HL-60 (cell line): Measurements from ENCODE around the gene HOXC12.

Experiments
- GABPA ChIP-seq: IDR thresholded peaks from 2 replicates; pipeline ENCODE4 v1.6.1; 2012; ENCODE audit warnings: low read depth
- POLR2AphosphoS5 ChIP-seq: IDR thresholded peaks from 2 replicates; pipeline ENCODE4 v1.6.1; 2012; ENCODE audit warnings: low read depth
- TF ChIP-seq, protein P1 (sequence below): IDR thresholded peaks from one replicate; pipeline ENCODE4 v1.5.1; 2011; ENCODE audit warnings: low read length, control low read depth, inconsistent platforms; ENCODE audit not compliant: insufficient read depth
- TF ChIP-seq, protein P2 (sequence below): IDR thresholded peaks from 2 replicates; pipeline ENCODE4 v1.6.1; 2012; ENCODE audit warnings: low read depth; ENCODE audit not compliant: insufficient replicate concordance

DNA sequence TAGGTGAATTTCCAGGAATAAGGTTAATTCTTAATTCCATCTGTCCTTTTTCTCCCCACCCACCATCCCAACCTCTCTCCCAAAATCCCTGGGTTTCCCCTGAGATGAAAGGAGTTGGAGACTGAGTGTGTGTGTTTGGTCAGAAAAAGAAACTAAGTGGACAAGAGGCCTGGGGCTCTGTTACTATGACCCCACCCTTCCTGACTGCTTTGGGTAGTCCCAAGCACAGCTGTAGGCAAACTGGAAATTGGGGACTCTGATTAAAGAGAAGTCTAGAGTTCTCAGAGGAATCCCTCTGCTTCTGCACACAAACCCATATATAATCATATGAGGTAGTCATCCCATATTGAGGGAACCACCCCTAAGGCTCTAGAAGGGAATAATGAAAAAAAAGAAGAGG lies 7.0 kb upstream of the HOXC12 start:
- TF ChIP-seq, protein P1, sequence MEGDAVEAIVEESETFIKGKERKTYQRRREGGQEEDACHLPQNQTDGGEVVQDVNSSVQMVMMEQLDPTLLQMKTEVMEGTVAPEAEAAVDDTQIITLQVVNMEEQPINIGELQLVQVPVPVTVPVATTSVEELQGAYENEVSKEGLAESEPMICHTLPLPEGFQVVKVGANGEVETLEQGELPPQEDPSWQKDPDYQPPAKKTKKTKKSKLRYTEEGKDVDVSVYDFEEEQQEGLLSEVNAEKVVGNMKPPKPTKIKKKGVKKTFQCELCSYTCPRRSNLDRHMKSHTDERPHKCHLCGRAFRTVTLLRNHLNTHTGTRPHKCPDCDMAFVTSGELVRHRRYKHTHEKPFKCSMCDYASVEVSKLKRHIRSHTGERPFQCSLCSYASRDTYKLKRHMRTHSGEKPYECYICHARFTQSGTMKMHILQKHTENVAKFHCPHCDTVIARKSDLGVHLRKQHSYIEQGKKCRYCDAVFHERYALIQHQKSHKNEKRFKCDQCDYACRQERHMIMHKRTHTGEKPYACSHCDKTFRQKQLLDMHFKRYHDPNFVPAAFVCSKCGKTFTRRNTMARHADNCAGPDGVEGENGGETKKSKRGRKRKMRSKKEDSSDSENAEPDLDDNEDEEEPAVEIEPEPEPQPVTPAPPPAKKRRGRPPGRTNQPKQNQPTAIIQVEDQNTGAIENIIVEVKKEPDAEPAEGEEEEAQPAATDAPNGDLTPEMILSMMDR: no peak
- TF ChIP-seq POLR2AphosphoS5: no peak
- TF ChIP-seq, protein P2, sequence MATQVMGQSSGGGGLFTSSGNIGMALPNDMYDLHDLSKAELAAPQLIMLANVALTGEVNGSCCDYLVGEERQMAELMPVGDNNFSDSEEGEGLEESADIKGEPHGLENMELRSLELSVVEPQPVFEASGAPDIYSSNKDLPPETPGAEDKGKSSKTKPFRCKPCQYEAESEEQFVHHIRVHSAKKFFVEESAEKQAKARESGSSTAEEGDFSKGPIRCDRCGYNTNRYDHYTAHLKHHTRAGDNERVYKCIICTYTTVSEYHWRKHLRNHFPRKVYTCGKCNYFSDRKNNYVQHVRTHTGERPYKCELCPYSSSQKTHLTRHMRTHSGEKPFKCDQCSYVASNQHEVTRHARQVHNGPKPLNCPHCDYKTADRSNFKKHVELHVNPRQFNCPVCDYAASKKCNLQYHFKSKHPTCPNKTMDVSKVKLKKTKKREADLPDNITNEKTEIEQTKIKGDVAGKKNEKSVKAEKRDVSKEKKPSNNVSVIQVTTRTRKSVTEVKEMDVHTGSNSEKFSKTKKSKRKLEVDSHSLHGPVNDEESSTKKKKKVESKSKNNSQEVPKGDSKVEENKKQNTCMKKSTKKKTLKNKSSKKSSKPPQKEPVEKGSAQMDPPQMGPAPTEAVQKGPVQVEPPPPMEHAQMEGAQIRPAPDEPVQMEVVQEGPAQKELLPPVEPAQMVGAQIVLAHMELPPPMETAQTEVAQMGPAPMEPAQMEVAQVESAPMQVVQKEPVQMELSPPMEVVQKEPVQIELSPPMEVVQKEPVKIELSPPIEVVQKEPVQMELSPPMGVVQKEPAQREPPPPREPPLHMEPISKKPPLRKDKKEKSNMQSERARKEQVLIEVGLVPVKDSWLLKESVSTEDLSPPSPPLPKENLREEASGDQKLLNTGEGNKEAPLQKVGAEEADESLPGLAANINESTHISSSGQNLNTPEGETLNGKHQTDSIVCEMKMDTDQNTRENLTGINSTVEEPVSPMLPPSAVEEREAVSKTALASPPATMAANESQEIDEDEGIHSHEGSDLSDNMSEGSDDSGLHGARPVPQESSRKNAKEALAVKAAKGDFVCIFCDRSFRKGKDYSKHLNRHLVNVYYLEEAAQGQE: no peak
- TF ChIP-seq GABPA: no peak
